ENCODE data around the gene MAGOH. TPM values are rescaled to one million over a fixed set of nuclear protein-coding genes. Genes with fewer than 3 reads are reported as not detected.

MAGOH gene
- total RNA-seq, 1 donor from 2014 or later: 38.1 TPM

DNA sequence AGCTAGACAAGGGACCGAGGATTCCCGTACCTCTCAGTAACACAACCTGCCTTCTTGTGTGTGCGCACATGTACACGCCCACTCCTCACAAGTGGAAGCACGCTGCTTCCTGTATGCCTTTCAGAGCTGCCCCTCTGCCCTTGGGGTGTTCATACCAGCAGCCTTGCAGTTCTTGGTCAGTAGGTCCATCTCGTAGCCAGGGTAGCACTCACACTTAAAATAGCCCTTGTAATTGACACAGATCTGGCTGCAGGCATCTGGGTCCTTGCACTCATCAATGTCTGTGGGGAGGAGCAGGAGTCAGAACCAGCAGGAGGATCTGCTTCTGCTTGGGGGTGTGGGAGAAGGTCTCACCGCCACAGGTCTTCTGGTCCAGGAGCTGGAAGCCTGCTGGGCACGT lies 32.6 kb upstream of the MAGOH start:
- DNase-seq (ENCODE audit: low read depth in 2 of 2): no peak

GRCh38 chr1:53270107-53270506 lies 31.8 kb upstream of the MAGOH start:
- DNase-seq (ENCODE audit: low read depth in 2 of 2): no peak

GRCh38 chr1:53267761-53268160 lies 29.4 kb upstream of the MAGOH start:
- DNase-seq (ENCODE audit: low read depth in 2 of 2): no peak

GRCh38 chr1:53266038-53266437 lies 27.7 kb upstream of the MAGOH start:
- no peak for DNase-seq (ENCODE audit: low read depth in 2 of 2)

DNA sequence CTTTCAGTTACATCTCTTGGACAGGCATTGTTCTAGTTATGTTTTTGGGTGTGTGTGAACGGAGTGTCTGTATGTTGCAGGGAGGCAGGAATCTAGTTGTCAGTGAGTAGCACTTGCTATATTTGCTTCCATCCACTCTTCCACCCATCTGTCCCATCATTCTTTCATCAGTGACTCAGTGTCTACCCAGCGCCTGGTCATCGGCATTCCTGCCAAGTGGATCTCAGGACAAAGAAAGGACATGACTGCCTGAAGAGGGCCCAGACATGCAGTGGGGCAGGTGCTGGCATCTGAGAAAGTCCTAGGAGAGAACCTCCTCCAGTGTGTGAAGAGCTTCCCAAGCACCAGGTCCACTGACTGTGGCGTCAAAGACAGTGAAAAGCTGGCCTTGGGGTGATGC lies 27.3 kb upstream of the MAGOH start:
- no peak for DNase-seq (ENCODE audit: low read depth in 2 of 2)

DNA sequence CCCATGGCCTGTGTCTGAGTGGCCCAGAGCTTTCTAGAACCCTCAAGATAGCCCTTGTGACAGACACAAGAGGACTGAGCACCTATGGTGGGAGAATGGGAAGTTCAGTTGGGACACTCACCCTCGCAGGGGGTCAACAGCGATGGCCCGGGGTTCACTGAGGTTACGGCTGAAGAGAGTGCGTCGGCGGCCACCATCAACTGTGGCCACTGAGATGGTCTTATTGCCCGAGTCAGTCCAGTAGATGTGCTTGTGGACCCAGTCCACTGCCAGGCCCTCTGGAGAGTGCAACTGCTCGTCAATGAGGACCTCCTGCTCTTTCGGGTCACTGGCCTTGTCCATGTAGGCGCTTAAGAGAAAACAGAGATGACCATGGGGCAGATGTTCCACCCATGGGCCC lies 25.7 kb upstream of the MAGOH start:
- DNase-seq (ENCODE audit: low read depth in 2 of 2): no peak

- DNase-seq (ENCODE audit: low read depth in 2 of 2): no peak
Observed at GRCh38 chr1:53262000-53262399, 23.7 kb upstream of the MAGOH start.

GRCh38 chr1:53260631-53261247 lies 22.4 kb upstream of the MAGOH start:
- no peak for DNase-seq (ENCODE audit: low read depth in 2 of 2)

DNA sequence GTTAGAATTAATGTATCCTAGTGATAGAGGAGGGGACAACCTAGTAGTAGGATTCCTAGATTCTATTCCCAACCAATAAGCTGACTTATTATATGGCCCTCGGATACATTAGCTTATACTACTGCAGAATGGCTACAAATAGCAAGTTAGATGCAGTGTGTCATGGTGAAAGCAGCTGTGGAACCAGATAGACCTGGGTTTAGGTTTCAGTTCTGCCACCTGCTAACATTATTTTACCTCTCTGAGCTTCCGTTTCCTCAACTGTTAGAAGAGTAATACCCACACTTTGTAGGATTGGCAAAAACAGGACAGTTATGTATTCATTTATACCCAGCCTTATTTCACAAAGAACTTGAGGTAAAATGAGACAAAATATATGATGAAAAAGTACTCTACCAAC lies 21.6 kb upstream of the MAGOH start:
- no peak for DNase-seq (ENCODE audit: low read depth in 2 of 2)

DNA sequence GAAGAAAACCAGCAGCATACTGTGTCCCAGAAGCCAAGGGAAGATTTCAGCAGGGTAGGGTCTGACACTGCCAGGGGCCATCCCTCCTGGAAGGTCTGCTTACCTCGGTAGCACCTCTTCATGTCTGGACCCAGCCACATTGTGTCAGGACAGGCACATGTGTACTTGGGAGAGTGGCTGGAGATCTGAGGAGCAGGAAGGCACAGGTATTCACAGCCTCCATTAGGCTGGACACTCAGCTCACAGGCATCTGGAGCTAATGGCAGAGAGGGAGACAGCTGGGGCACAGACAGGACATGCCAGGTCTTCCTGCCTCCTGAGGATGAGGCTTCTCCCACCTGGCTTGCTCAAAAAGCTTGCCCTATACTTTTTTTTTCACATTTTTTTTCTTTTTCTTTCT lies 19.9 kb upstream of the MAGOH start:
- no peak for DNase-seq (ENCODE audit: low read depth in 2 of 2)

DNA sequence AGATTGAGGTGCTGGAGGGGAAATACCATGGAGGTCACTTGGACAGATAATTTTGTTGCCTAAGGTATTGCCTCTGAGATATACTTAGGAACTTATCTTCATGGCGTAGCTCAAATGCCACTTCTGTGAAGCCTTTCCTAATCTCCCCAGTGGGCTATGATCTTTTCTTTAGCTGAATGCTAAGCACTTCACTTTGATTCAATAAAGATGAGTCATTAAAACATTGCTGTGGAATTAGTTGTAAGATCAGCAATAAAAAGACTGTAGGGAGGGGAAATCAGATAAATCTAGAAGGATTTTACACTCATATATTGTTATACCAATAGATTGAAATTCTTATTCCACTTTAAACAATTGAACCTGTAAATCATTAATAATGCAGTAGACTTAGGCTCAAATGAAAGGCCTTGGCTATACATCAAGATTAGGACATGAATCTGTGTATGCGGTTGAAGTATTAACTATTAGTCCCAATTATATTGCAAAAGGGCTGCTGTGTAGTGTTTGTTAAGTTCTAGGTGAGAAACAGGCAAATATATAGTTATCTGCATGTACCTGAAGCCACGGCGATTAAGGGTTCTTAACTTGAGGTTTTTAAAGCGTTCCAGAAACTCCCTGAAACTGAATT lies 19.2 kb upstream of the MAGOH start:
- DNase-seq (ENCODE audit: low read depth in 2 of 2): no peak

GRCh38 chr1:53256511-53257453 lies 18.5 kb upstream of the MAGOH start:
- no peak for DNase-seq (ENCODE audit: low read depth in 2 of 2)

DNA sequence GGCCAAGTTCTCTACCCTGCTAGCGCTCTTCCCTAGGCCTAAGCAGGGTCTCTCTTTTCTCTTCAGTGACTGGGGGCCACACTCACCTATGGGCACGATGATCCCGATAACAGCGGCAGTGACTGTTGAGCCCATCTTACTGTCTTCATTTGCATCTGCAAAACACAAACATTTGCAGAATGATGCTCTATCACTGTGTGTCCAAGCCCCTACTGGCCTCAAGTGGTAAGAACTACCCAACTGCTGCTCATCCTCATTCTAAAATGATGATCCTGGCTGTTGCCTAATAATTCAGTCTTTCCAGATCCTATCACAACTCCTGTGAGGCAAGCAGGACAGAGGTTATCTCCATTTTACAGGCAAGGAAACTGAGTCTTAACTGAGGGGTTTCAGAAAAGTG lies 16.7 kb upstream of the MAGOH start:
- no peak for DNase-seq (ENCODE audit: low read depth in 2 of 2)

DNA sequence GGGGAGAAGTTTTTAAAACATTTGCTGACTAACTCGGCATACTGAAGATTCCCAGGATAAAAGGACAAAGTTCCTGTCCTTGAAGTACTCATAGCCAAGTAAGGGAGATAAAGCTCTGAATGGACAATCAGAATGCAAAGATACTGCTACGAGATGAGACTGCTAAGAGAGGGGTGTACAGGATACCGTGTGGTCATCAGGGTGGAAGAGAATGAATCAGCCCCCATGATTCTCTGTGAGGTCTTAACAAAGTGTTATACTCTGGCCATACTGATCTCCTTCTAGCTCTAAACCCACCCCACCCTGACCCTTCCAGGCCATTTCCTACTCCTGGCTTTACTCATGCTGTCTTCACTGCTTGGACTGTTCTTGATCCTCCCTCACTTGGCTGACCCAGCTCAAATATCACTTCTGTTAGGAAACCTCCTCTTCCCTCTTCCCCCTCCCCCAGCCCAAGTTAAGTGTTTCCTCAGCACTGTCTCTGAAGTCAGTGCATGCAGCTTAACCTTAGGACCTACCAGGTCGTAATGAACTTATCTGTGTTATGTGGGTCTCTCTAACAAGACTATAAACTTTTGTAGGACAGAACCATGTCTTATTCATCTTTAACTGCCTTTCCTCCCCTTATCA lies 15.8 kb upstream of the MAGOH start:
- no peak for DNase-seq (ENCODE audit: low read depth in 2 of 2)

GRCh38 chr1:53250325-53250724 lies 12.0 kb upstream of the MAGOH start:
- no peak for DNase-seq (ENCODE audit: low read depth in 2 of 2)

DNA sequence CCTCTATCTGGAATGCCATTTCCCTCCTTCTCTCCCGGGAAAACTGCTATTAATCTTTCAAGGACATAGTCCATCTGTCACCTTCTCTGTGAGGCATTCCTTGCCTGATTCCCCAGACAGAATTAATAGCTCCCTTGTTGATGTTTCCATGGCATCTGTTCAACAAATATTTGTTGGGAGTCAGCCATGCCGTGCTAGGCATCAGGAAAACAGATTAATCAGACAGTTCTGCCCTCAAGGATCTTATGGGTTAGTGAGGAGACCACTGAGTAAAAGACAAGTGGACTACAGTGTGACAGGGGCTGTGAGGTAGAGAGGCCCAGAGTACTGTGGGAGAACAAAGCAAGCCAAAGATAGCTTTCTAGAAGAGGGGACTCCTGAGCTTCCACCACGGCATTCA lies 11.4 kb upstream of the MAGOH start:
- DNase-seq (ENCODE audit: low read depth in 2 of 2): no peak

GRCh38 chr1:53246261-53247134 lies 8.2 kb upstream of the MAGOH start:
- DNase-seq (ENCODE audit: low read depth in 2 of 2): no peak

GRCh38 chr1:53244141-53244540 lies 5.8 kb upstream of the MAGOH start:
- DNase-seq (ENCODE audit: low read depth in 2 of 2): peak; percentile 25 to 46

DNA sequence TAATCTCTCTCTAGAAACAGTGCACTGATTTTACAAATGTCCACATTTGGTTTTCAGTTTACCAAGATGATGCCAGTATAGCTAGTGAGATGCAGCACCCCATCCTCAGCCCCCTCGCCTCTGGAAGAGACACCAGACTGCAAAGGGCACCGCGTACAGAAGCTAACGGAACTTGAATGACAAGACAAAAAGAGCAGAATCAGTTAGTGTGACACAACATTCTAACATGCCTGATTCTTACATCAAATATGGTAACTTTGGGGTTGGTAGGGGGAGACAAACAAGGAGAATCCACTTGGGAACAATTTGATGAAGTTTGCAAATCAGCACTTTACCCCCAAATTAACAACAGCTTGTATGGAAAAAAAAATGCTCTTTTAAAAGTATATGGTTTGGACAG lies 4.1 kb upstream of the MAGOH start:
- no peak for DNase-seq (ENCODE audit: low read depth in 2 of 2)

- DNase-seq (ENCODE audit: low read depth in 2 of 2): no peak
Observed at GRCh38 chr1:53241828-53242227, 3.5 kb upstream of the MAGOH start.

DNA sequence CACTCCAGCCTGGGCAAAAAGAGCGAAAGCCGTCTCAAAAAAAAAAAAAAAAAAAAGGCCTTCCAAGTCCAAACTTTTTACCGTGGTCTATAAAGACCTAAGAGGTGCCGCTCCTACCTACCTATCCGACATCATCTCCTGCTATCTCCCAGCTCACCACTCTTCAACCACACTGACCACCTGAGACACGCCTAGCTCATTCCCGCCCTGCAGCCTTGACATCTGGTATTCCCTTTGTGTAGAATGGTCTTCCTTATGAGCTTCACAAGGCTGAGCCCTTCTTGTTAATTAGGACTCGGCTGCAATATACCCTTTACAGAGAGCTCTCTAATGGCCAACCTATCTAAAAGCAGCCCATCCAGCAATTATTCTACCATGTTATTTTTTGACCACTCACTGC lies 680 bp downstream of the MAGOH start:
- no peak for DNase-seq (ENCODE audit: low read depth in 2 of 2)

Data from dermis microvascular lymphatic vessel endothelial cell (primary cell).